HG03378 (cell line): ENCODE results near the gene NEK8.
"Not testable (repeated sequence)": the region's sequence is repeated elsewhere in the genome, so short reads cannot be mapped to it uniquely, and the experiment has no call there.

Experiments
- ATAC-seq: cut with Tn5 transposase; IDR thresholded peaks from one replicate; pipeline ENCODE4 v1.9.1; 2021; ENCODE audit warnings: mild to moderate bottlenecking, moderate library complexity; ENCODE audit not compliant: unreplicated experiment

The NEK8 gene

GRCh38 chr17:28760601-28761562 is 32.3 kb downstream of the NEK8 start:
- ATAC-seq, result no peak

GRCh38 chr17:28763137-28763799 is 34.7 kb downstream of the NEK8 start:
- no peak for ATAC-seq

- ATAC-seq, result no peak
These were observed 35.2 kb downstream of the NEK8 start for GRCh38 chr17:28763804-28764266.

- no peak for ATAC-seq
These were observed 36.5 kb downstream of the NEK8 start for GRCh38 chr17:28765038-28765437.

GRCh38 chr17:28773736-28774135 is 45.1 kb downstream of the NEK8 start:
- no peak for ATAC-seq

- no peak for ATAC-seq
These were observed 45.6 kb downstream of the NEK8 start for GRCh38 chr17:28774206-28774605.

GRCh38 chr17:28777178-28777577 is 48.6 kb downstream of the NEK8 start:
- no peak for ATAC-seq

- not testable (repeated sequence) for ATAC-seq
These were observed 51.0 kb downstream of the NEK8 start for GRCh38 chr17:28779601-28780000.

- ATAC-seq, result no peak
These were observed 54.6 kb downstream of the NEK8 start for GRCh38 chr17:28783161-28783560.

- ATAC-seq, result no peak
These were observed 59.5 kb downstream of the NEK8 start for GRCh38 chr17:28788100-28788499.
